ENCODE measurements around the gene TLX2. TPM values are rescaled to one million over a fixed set of nuclear protein-coding genes. Genes with fewer than 3 reads are reported as not detected.

TLX2 gene
- total and polyA plus RNA-seq, 2 of the 13 experiments (the other 11 are each of a cell fraction or from before 2014, with no cell fraction given): 0.05 to 0.20 TPM

GRCh38 chr2:74530239-74531187 is 16.3 kb downstream of the TLX2 start (continued):
- no peak for TF ChIP-seq ARID3A (IDR thresholded peaks at IDR 0.05; ENCODE audit: low read depth, low read length)
- peak; percentile 12 for TF ChIP-seq TAF15 (IDR thresholded peaks at IDR 0.05; ENCODE audit: low read depth, low read length, poor library complexity, severe bottlenecking)
- no peak for TF ChIP-seq ZNF343 (CRISPR knock-in tag; IDR thresholded peaks at IDR 0.05)
- TF ChIP-seq MZF1 (CRISPR knock-in tag; IDR thresholded peaks at IDR 0.05; ENCODE audit: borderline replicate concordance): no peak
- 0 out of 2 replicates have a peak, but pooled peaks have one; percentile 39 for TF ChIP-seq ZKSCAN5 (CRISPR knock-in tag; IDR thresholded peaks at IDR 0.05)
- no peak for TF ChIP-seq ZNF777 (CRISPR knock-in tag; IDR thresholded peaks at IDR 0.05)
- no peak for TF ChIP-seq ZNF383 (CRISPR knock-in tag; IDR thresholded peaks at IDR 0.05; ENCODE audit: borderline replicate concordance)
- 0 out of 2 replicates have a peak, but pooled peaks have one; percentile 25 for TF ChIP-seq ZNF83 (CRISPR knock-in tag; IDR thresholded peaks at IDR 0.05; ENCODE audit: borderline replicate concordance)
- TF ChIP-seq HMG20A (CRISPR knock-in tag; IDR thresholded peaks at IDR 0.05; ENCODE audit: borderline replicate concordance): no peak
- TF ChIP-seq RXRA (CRISPR knock-in tag; IDR thresholded peaks at IDR 0.05): no peak
- TF ChIP-seq ZNF260 (CRISPR knock-in tag; IDR thresholded peaks at IDR 0.05; ENCODE audit: borderline replicate concordance, low read depth): no peak
- peak; percentile 57; the same call in 1 of the 2 replicates for TF ChIP-seq ZNF589 (CRISPR knock-in tag; conservative IDR thresholded peaks at IDR 0.05)

Data from HepG2 (cell line).